GM13977 (cell line): Measurements from ENCODE around the gene C1QTNF1.

Experiments used
- DNase-seq: peaks from one replicate; pipeline ENCODE4 v3.0.0; 2012; ENCODE audit warnings: low spot score
- CTCF ChIP-seq: IDR thresholded peaks from 2 replicates; pipeline ENCODE4 v1.5.1; 2012; ENCODE audit warnings: mild to moderate bottlenecking, control low read depth; ENCODE audit not compliant: insufficient read depth; ENCODE audit errors: extremely low read depth, missing control alignments
- in situ Hi-C: fragments of 300-500 bp; cut with MboI; formaldehyde crosslinking; loops from one replicate; pipeline ENCODE4 v1.12.0; 2022; ENCODE audit warnings: low sequenced_read_pairs, low pct_unique_long_range_greater_than_20kb, mixed read lengths, inconsistent platforms; ENCODE audit not compliant: unreplicated experiment

The C1QTNF1 gene

DNA sequence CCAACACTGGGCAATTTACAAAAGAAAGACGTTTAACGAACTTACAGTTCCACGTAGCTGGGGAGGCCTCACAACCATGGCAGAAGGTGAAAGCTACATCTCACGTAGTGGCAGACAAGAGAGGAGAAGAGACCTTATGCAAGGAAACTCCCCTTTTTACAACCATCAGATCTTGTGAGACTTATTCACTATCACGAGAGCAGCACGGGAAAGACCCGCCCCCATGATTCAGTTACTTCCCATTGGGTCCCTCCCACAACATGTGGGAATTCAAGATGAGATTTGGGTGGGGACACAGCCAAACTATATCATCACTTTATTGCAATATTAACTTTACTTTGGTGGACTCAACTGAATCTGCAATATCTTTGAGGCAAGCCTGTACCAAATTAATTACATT, 38.7 kb downstream of the C1QTNF1 start:
- no peak for TF ChIP-seq CTCF
- no peak for DNase-seq
- in situ Hi-C loops: no loop called here

DNA sequence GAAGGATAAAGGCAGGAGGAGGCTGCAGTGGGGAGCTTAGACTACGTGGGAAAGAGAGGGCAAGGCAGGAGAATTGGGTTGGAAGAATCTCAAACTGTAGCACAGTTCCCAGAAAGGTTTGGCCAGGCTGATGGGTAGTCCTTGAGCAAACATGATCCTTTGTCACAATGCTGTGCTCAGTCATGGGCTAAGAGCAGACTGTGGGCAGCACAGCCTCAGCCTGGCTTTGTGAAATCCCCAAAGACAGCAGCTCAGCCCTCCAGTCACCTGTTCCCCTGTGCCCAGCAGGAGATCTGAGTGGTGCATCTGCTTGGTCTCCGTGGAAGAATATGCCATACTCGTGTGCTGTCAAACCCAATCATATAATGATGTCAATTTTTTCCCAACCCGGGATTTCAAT, 40.1 kb downstream of the C1QTNF1 start:
- TF ChIP-seq CTCF: no peak
- in situ Hi-C loops: no loop called here
- no peak for DNase-seq

DNA sequence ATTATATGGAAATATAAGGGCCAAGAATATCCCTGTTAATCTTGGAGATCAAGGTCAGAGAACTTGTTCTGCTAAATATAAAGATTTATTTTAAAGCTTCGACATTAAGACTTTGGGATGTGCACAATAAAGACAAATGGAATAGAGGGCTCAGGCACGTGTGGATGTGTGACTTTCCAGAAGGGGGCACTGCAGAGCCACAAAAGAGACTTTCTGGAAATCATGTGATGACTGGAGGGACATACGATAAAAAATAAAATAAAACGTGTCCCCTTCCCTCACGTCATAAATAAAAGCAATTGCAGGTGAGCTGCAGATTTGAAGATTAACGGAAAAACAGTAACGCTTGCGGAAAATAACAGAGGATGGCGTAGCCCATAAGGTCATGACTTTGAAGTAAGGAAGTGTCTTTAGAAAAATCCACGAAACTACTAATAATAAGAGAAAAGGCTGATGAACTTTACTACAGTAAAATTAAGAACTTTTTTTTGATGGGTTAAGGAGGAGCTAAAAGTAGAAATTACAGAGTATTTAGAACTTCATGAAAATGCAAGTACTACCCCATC, 41.2 kb downstream of the C1QTNF1 start:
- no peak for DNase-seq
- peak; percentile 59 for TF ChIP-seq CTCF
- in situ Hi-C loops: no loop called here

GRCh38 chr17:79066963-79067362, 43.0 kb downstream of the C1QTNF1 start:
- no peak for DNase-seq
- in situ Hi-C loops: no loop called here
- TF ChIP-seq CTCF: no peak

- in situ Hi-C loops: no loop called here
- DNase-seq: no peak
- TF ChIP-seq CTCF: no peak
Measured at GRCh38 chr17:79070266-79070880, 46.4 kb downstream of the C1QTNF1 start.

GRCh38 chr17:79071161-79071740, 47.3 kb downstream of the C1QTNF1 start:
- no peak for DNase-seq
- in situ Hi-C loops: no loop called here
- no peak for TF ChIP-seq CTCF
